ENCODE data around the gene KLK10.

KLK10 gene

DNA sequence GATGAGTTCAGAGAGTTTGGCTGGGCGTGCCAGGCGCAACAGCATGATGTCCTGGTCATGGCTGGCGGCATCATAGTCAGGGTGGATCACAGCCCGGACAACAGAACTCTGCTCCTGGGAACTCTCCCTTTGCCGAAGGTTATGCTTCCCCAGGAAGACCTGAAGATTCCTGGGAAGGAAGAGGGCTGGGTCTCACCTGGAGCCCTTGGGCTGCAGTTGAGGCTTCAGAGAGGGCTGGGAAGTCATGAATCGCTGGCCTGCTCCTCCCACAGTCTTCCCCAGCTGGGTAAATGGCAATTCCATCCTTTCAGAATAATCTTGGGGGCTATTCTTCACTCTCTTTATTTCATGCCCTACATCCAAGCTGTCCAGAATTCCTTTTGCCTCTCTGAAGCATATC is 56.1 kb downstream of the KLK10 start:
- no peak for DNase-seq
